SH-SY5Y (cell line): ENCODE results near the gene RCAN2.

Source experiments
- GATA2 ChIP-seq: IDR thresholded peaks from 2 replicates; pipeline ENCODE4 v1.6.1; 2011; ENCODE audit warnings: mild to moderate bottlenecking, low read depth, low read length
- GATA3 ChIP-seq: IDR thresholded peaks from 2 replicates; pipeline ENCODE4 v1.6.1; 2011; ENCODE audit warnings: low read depth, mild to moderate bottlenecking, low read length, moderate library complexity

RCAN2 gene

DNA sequence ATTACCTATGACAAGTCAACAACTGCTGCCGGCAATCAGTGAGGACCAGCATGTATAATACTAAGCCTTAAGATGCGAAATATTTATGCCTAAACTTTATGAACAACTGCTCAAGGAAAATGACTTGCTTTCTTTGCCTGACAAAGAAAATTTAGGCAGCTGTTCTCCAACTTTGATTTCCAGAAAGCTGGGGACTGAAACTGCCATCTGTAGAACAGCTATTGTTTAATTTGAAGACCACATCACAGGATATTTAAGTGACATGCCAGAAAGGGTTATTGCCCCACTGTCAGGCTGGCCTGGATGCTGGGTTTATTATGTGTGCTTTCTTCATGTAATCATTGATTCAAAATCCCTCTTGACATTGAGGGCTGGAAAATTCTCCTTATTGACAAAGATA, 166.5 kb downstream of the RCAN2 start:
- TF ChIP-seq GATA3 (no peak), GATA2 (no peak)

DNA sequence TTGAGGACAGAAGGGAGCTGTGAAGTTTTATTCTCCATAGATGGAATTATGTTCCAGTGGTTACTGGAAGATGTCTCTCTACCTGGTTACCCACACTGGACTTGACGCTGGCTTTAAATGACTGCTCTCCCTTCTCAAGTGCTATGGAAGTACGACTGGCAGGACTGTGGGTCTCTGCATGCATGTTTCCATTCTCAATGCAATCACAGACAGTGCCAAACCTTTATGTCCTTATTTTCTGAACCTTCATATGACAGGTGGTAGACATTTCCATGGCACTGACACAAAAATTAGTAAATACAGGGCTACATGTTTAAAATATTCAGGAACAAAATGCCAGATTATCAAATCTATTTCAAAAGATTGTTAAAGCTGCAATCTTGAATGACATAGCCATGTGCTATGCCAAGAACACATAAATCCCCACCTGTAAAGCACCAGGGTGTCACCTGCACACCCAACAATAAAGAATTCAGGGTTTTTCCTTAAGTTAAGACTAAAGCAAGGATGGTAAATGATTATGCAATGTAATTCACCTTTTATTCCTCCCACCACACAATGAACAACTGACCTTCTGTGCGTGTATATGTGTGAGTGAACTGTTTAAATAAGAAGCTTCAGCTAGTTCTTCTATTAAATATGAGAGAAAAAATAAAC, 167.2 kb downstream of the RCAN2 start:
- TF ChIP-seq GATA2, result no peak
- no peak for TF ChIP-seq GATA3

DNA sequence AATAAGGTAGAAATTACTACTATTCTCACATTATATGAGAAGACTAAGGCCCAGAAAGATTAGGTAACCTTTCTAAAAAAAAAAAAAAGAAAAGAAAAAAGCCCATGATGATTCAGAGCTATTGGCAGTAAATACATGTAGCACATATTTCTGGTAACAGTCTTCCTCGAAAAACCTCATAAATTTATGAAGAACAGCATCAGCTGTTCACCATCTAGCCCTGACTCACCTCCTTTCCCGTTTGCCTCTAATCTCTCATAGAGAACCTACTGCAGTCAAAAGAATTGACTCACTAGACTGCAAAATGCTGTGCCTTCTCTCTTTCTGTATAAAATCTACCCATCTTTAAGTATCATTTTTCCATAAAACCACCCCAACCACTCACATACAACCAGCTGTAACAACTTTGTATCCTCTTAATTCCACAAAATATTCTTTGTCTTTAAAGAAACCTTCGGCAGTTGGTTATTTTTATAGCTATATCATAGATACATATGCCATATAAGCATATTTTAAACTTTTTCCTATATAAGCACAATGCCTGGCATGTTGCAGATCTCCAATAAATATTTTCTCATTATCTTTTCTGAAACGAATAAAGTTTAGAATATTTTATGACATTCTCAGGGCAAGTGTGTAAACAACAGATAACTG, 167.8 kb downstream of the RCAN2 start:
- TF ChIP-seq GATA2, result no peak
- TF ChIP-seq GATA3, result no peak

DNA sequence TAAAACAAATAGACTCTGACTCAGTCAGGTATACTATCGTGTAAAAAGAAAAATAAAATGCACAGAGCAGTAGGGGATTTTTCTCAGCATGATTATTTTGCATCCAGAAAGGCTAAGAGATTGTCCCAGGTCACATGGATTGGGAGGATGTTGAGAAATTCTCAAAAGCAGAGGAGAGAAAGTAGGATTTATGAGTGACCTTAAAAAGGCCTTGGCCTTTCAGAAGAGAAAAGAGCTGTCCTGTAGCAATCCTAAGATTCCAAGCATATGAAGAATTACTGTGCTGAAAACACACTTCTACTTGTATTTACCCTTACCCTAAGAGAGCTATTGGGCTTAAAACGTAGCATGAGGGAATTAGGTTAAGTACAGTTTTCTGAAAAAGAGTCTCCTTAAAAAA, 170.7 kb downstream of the RCAN2 start:
- TF ChIP-seq GATA2 (no peak), GATA3 (no peak)

DNA sequence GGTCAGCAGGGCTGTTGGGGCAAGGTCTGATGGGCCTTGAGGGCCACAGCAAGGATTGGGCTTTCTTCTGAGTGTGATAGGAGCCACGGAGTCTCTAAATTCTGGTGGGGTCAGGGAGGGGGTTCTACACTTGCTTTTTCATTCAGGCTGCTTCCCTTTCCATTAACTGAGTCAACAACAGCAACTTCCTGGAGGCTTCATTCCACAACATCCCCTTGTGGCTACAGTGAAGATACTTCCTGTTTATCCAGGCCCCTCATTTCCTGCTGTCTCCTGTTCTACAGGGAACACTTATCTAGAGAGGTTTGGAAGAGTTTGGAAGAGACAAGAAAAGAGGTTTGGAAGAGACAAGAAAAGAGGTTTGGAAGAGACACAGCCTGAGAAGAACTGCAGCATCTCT, 175.7 kb downstream of the RCAN2 start:
- TF ChIP-seq GATA3, result no peak
- TF ChIP-seq GATA2, result no peak

DNA sequence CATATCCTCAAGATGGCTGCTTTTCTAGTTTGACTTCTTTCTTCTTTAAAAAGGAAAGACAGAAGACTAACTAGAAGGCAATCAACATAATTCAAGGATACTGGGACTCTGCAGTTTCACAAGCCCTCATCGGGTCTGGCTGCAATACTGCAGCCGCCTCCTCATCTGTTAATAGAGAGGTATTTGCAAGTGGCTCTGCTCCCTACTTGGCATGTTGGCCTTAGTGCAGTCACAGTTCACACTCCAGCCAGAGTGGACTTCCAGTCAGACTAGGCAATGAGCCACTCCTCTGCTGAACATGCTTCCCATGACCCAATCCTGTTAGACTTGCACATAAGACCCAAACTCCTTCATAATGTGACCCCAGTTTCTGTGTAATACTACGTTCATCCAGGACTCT, 178.6 kb downstream of the RCAN2 start:
- TF ChIP-seq GATA2, result no peak
- no peak for TF ChIP-seq GATA3

DNA sequence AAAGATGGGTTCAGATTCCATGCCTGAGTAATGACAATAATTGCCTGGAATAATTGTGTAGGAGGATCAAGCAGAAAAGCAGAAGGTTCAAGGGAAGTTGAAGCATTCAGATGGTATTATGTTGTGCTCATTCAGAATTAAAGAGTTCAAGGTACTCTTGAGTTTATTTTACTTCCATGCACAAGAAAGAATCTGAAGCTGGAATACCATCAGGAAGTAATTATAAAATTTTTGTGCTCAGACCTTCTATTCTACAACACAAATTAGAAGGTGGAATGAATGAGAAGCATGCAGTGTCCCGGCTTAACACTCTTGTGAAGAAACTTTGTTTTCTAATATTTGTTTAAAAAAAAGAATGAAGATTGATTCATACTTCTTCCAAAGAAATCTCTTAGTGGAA, 181.1 kb downstream of the RCAN2 start:
- no peak for TF ChIP-seq GATA3
- TF ChIP-seq GATA2, result no peak

DNA sequence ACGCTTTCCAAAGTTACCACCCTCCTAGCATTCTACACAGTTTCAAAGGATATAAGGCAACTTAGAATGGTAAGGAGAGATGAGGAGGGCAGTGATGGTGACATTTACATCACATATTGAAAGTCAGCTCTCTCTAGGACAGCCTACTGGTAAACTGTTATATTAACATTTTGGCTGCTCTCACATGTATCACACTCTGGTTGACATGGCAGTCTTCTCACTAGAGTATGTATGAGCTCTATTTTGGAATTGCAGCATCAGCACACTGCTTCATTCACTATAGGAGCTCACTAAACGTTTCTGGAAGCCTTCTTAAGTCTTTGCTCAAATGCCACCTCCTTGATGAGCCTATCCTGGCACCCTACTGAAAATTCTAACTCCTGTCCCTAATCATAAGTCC, 184.8 kb downstream of the RCAN2 start:
- TF ChIP-seq GATA2 (no peak), GATA3 (no peak)

DNA sequence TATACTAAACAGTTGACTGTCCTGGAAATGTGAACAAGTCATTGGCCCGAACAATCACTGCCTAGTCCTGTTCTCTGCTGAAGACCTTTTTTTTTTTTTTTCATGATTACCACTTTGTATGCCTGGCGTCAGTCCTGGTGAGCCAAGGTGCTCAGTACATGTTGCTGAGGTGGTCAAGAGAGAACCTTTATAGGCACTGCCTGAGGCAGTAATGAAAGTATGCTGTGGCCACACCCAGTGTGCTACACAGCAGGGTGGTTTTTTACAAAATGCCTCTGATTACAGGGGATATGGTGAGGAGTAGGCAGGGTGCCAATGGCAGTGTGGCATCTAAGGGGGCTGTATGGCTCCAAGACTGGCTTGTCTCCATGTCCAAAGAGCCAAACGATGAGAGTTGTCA, 185.4 kb downstream of the RCAN2 start:
- TF ChIP-seq GATA3 (no peak), GATA2 (no peak)

DNA sequence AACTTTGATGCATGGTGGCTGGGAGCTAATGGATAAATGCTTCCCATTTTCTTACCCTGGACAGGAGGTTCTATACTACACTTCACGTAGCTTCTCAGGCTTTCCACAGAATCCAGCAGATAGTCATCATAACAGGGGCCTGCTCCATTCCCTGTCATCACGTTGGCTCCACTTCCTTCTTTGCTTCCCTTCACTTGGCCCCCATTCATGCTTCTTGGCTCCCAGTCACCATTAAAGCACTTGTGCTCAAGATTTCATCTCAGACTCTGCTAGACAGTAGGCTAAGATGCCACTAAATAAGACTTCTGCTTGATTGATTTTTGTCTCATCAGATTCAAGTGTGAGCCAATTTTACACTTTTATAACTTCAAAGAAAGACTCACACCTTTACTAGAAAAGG, 186.0 kb downstream of the RCAN2 start:
- TF ChIP-seq GATA2 (no peak), GATA3 (no peak)

DNA sequence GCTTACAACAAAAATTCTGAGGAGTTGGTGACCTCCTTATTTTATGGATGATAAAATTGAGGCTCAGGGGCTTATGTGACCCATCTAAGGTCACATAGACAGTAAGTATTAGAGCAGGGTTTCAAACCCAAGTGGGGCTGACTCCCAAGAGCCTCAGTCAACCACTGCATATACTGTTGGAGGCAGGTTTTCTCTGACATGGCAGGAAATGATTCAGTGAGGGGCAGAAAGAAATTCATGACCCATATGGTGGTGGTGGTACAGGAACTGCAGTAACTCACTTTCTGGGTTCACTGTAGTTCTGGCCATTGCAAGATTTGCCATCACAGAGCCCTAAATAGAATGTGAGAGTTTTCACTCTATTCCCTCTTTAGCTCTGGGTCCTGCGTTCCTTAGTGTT, 188.4 kb downstream of the RCAN2 start:
- TF ChIP-seq GATA3 (no peak), GATA2 (no peak)

DNA sequence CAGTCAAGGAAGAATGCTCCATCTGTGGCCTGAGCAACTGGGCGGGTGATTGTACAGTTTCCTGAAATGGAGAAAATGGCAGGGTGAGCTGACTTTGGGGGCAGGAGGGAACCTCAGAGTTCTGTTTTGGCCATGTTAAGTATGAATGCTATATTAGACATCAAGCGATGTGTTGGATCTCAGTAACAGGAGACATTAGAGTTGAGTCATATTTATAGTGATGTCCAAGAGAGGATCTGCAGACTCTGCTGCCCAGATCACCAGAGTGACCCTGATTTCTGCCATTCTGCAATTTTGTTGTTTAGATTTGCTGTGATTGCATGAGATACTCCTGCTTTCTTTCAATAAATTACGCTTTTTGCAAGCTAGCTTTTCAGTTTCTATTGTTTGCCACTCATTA, 189.1 kb downstream of the RCAN2 start:
- TF ChIP-seq GATA3 (no peak), GATA2 (no peak)

DNA sequence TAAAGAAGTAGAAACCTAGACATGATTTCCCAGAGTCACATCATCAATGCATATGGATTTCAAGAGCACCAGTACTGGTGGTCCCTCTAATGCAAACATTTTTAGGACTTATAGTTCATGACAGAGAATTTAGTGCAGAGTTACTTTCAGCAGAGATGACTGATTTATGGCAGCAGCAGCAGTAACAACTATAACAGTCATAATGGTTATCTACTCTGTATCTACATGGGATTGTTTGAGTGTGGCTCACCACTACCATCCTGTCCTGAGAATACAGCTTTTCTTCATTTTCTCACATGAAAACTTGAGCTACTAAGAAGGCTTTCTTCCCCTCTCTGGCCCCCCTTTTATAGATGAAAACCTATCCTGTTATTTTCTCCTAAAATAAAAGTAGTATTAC, 192.0 kb downstream of the RCAN2 start:
- no peak for TF ChIP-seq GATA2
- TF ChIP-seq GATA3, result no peak

DNA sequence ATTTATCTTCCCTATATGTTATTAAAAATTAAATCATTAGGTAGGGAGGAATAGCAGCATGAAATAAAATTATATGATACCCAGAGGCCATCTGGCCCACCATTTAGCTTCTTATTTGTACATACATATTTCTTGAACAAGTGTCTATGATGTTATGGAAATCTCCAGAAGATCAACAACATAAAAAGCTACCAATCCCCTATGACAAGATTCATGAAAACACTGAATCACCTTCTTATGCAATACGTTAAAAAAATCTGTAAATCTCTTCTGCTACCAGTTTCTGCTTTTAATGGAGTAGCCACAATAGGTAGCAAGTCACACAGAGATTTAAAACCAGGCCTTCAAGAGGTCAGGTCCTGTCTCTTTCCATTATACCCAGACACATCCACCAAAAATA, 194.7 kb downstream of the RCAN2 start:
- no peak for TF ChIP-seq GATA3
- TF ChIP-seq GATA2, result no peak

DNA sequence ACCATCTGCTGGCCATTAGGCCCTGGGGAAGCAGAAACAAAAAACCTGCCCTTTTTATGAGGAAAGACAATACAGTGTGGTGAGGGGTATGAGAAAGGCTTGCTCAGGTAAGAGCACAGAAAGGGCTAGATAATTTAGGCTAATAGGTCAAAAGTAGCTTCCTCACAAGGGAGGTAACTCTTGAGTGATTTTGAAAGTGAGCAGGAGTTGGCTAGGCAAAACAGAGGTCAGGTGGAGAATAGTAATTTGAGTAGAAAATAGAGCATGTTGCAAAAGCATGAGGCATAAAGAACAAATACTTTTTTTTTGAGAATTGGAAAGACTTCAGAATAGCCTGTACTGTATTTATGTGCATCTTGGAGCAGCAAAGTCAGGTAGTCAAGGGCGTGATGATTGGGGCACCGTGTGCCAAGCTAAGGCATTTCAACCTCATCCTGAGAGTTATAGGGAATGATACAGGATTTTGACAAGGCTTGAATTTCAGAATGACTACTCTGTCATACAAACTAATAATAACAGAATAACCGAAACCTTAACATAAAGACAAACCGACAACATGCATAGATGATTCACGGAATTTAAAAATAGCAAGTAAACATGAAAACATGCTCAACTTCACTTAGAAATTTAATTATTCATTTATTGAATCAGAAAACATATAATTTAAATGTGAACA, 197.5 kb downstream of the RCAN2 start:
- TF ChIP-seq GATA2 (no peak), GATA3 (no peak)
